Measurements from ENCODE around the gene RAB4B.

DNA sequence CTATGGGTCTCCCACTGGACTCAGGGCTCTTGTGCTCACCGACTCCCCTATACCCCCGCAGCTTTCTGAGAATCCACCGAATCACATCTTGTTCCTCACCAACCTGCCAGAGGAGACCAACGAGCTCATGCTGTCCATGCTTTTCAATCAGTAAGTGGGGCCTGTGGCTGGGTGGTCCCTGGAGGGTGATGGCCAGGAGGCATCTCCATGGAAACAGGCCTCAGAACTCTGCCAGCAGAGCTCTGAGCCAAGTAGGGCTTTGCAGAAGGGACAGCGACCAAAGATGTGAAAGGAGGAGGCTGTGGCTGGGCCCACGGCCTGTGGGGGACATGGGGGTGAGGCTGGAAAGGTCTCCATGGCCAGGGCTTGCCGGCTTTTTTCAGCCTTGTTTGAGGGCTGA, 14.5 kb upstream of the RAB4B start:
- no peak for TF ChIP-seq POLR2AphosphoS5 (IDR thresholded peaks at IDR 0.05)
- no peak for TF ChIP-seq CTCF (IDR thresholded peaks at IDR 0.05)
- no peak for TF ChIP-seq POLR2A (IDR thresholded peaks at IDR 0.05)
